HepG2 (cell line): ENCODE results near the gene MRPL43. TPM values are rescaled to one million over a fixed set of nuclear protein-coding genes. Genes with fewer than 3 reads are reported as not detected.
A peak's percentile ranks its signal among the peaks of the same experiment; 100 is the strongest.

Experiments
- FIP1L1 ChIP-seq: fragments of 200-400 bp; formaldehyde crosslinking; IDR thresholded peaks from 2 replicates; pipeline ENCODE4 v1.6.1; 2018; ENCODE audit warnings: low read depth, mild to moderate bottlenecking, low read length, moderate library complexity, borderline replicate concordance; ENCODE audit not compliant: insufficient read depth
- GABPA ChIP-seq, 2 experiments: IDR thresholded peaks; 2 replicates each; pipeline ENCODE4 v1.6.1; 2011 to 2016; ENCODE audit warnings: low read depth in 2 of 2, low read length in 1 of 2, missing biosample characterization in 1 of 2, missing genetic modification characterization in 1 of 2
- NFIC ChIP-seq: IDR thresholded peaks from 2 replicates; pipeline ENCODE4 v1.6.1; 2012; ENCODE audit warnings: mild to moderate bottlenecking, low read length, inconsistent platforms
- PATZ1 ChIP-seq: sonication (generic); formaldehyde crosslinking; IDR thresholded peaks from 2 replicates; pipeline ENCODE4 v1.4.0; 2020; ENCODE audit warnings: missing genetic modification reagents
- SAP130 ChIP-seq: IDR thresholded peaks from 2 replicates; pipeline ENCODE4 v1.6.1; 2016; ENCODE audit warnings: low read depth
- ZBTB34 ChIP-seq: sonication (generic); formaldehyde crosslinking; IDR thresholded peaks from 2 replicates; pipeline ENCODE4 v1.8.0; 2022; ENCODE audit warnings: mild to moderate bottlenecking, missing genetic modification reagents
- ZBTB4 ChIP-seq: sonication (generic); formaldehyde crosslinking; IDR thresholded peaks from 2 replicates; pipeline ENCODE4 v1.4.0; 2020; ENCODE audit warnings: missing genetic modification reagents, mild to moderate bottlenecking, borderline replicate concordance
- ZMAT3 ChIP-seq: sonication (generic); formaldehyde crosslinking; conservative IDR thresholded peaks from 2 replicates; pipeline ENCODE4 v1.7.0; 2021; ENCODE audit warnings: missing genetic modification reagents
- ZNF251 ChIP-seq: sonication (generic); formaldehyde crosslinking; IDR thresholded peaks from 2 replicates; pipeline ENCODE4 v1.9.0; 2021; ENCODE audit warnings: mild to moderate bottlenecking, missing genetic modification reagents
- ZNF564 ChIP-seq: sonication (generic); formaldehyde crosslinking; IDR thresholded peaks from 2 replicates; pipeline ENCODE4 v1.8.1; 2023; ENCODE audit warnings: mild to moderate bottlenecking, missing genetic modification reagents
- ZNF614 ChIP-seq: IDR thresholded peaks from 2 replicates; pipeline ENCODE4 v1.6.1; 2018; ENCODE audit warnings: missing biosample characterization, missing genetic modification reagents, inconsistent platforms, borderline replicate concordance
- ZNF740 ChIP-seq: sonication (generic); formaldehyde crosslinking; IDR thresholded peaks from 2 replicates; pipeline ENCODE4 v1.4.0; 2020; ENCODE audit warnings: missing genetic modification reagents
- polyA plus RNA-seq, 8 experiments: library from polyadenylated mRNA; depleted of rRNA in 3 of 8; stranded (reverse) in 7 of 8; unstranded in 1 of 8; fragments of >200 nt; fragmentation: Illumina TruSeq in 4 of 8; extraction: Trizol in 4 of 8; gene quantifications; 2 replicates each; pipeline versions ENCODE4 v1.2.1 to v1.2.3, GENCODE V29; 2011 to 2016; ENCODE audit warnings: low read depth in 4 of 8, missing spikeins in 1 of 8, mixed read lengths in 1 of 8; ENCODE audit not compliant: insufficient read depth in 1 of 8
- total RNA-seq, 5 experiments: library from RNA; depleted of rRNA; stranded (reverse); fragments of >200 nt; fragmentation: Illumina TruSeq; extraction: Trizol; gene quantifications; 2 replicates each; pipeline ENCODE4 v1.2.3, GENCODE V29; 2016; ENCODE audit warnings: low read depth in 1 of 5
- TF ChIP-seq, protein P1 (sequence below): fragments of 450-650 bp; IDR thresholded peaks from 2 replicates; pipeline ENCODE4 v1.6.1; 2016
- TF ChIP-seq, protein P2 (sequence below): sonication (generic); formaldehyde crosslinking; IDR thresholded peaks from 2 replicates; pipeline ENCODE4 v1.8.1; 2023; ENCODE audit warnings: missing genetic modification reagents, mild to moderate bottlenecking, borderline replicate concordance
- TF ChIP-seq, protein P3 (sequence below): sonication (generic); formaldehyde crosslinking; IDR thresholded peaks from 2 replicates; pipeline ENCODE4 v1.4.0; 2020; ENCODE audit warnings: mild to moderate bottlenecking, low read depth, missing genetic modification reagents

Gene MRPL43
- total and polyA plus RNA-seq, 2 of the 13 experiments (the other 11 are each of a cell fraction or from before 2014, with no cell fraction given), result 71.0 to 73.7 TPM

DNA sequence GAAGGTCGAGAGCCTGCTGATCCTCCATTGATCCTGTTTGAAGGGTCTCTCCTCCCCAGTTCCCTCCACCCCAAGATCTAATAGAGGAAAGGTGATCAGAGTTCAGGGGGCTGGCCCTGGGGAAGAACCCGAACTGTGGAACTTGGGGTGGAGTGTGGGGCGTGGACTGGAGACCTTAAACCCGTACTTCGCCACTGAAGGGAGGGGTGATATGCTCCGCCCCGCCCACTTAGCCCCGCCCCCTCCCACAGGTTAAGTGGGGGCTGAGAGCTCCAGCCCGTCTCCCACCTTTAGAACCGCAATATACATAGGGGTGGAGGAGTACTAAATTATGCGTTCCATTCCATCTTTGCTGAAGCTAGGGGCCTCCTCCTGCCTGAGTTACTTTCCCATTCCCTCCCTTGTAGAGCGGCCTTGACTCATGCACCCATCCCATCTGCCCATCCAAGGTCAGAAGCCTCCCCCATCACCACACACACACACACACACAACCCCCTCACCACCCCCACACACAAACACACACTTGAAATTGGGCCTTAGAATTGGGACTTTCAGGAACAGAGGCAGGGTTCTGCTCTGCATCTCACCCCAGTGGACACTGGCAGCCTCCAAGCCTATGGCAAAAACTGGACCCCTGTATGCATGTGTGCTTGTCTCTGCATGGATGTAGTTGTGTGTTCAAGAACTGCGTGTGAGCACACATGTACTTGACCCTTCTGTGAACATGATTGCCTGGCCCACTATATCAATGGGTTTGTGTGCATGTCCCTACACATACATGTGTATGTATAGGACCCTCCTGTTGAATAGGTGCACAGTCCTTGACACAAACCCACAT lies 17.0 kb downstream of the MRPL43 start (continued):
- TF ChIP-seq, protein P1, sequence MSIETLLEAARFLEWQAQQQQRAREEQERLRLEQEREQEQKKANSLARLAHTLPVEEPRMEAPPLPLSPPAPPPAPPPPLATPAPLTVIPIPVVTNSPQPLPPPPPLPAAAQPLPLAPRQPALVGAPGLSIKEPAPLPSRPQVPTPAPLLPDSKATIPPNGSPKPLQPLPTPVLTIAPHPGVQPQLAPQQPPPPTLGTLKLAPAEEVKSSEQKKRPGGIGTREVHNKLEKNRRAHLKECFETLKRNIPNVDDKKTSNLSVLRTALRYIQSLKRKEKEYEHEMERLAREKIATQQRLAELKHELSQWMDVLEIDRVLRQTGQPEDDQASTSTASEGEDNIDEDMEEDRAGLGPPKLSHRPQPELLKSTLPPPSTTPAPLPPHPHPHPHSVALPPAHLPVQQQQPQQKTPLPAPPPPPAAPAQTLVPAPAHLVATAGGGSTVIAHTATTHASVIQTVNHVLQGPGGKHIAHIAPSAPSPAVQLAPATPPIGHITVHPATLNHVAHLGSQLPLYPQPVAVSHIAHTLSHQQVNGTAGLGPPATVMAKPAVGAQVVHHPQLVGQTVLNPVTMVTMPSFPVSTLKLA, result no peak
- TF ChIP-seq GABPA (IDR thresholded peaks at IDR 0.05; ENCODE audit: low read depth, low read length) (no peak), GABPA (CRISPR knock-in tag; IDR thresholded peaks at IDR 0.05; ENCODE audit: low read depth) (0 out of 2 replicates have a peak, but pooled peaks have one; percentile 31), ZBTB4 (0 out of 2 replicates have a peak, but pooled peaks have one; percentile 43), ZNF740 (CRISPR knock-in tag) (peak; percentile 80; the same call in 1 of the 2 replicates), ZNF251 (CRISPR knock-in tag) (no peak), ZNF564 (CRISPR knock-in tag) (no peak; the same call in 1 of the 2 replicates), ZNF614 (CRISPR knock-in tag) (peak; percentile 67; the same call in 1 of the 2 replicates), FIP1L1 (no peak), NFIC (no peak), SAP130 (CRISPR knock-in tag) (peak; percentile 41; the same call in 1 of the 2 replicates), PATZ1 (peak; percentile 93), ZBTB34 (no peak), ZMAT3 (CRISPR knock-in tag) (no peak; the same call in 1 of the 2 replicates)
- TF ChIP-seq, protein P2, sequence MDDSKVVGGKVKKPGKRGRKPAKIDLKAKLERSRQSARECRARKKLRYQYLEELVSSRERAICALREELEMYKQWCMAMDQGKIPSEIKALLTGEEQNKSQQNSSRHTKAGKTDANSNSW (CRISPR knock-in tag), result 0 out of 2 replicates have a peak, but pooled peaks have one; percentile 37
- TF ChIP-seq, protein P3, sequence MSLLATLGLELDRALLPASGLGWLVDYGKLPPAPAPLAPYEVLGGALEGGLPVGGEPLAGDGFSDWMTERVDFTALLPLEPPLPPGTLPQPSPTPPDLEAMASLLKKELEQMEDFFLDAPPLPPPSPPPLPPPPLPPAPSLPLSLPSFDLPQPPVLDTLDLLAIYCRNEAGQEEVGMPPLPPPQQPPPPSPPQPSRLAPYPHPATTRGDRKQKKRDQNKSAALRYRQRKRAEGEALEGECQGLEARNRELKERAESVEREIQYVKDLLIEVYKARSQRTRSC (CRISPR knock-in tag), result peak; percentile 30; the same call in 1 of the 2 replicates
